HS-5 (cell line): Measurements from ENCODE around the gene HAAO.

Source experiments
- DNase-seq: peaks from one replicate; pipeline ENCODE4 v3.0.0-alpha.2; 2012; ENCODE audit warnings: low read depth

Gene HAAO

DNA sequence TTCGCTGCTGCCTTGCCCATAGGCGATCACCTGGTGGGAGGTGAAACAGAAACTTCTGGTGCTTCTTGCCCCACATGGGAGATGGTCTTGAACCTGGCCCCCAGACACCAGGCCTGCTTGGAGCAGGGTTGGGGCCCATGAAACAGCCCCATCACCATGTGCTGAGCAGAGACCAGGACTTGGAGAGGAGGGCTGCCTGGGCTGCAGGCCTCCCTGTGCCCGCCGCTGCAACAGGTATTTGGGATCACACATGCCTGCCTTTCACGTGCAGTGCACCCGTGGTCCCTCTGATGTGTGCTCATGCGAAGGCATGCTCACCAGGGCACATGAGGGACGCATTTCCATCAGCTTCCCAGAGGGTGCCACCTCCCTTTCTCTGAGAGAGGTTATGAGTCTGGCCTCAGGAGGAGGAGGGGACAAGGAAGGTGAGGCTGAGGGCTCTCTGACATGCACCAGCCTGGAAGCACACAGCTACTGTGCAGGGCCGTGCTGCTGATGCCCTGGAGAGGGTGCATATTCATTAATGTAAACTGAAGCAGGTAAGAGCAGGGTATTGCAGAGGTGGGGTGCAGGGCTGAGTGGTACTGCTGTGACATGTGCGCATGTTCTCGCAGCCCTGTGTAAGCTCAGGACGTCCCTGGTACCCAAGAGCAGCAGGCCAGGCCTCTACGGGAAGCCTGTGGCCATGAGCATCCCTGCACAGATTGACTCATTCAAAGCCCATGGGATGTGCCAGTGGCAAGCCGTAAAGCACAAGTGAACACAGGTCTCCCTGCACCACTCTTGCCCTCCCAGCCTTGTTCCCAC, 24.3 kb downstream of the HAAO start:
- DNase-seq, result no peak

DNA sequence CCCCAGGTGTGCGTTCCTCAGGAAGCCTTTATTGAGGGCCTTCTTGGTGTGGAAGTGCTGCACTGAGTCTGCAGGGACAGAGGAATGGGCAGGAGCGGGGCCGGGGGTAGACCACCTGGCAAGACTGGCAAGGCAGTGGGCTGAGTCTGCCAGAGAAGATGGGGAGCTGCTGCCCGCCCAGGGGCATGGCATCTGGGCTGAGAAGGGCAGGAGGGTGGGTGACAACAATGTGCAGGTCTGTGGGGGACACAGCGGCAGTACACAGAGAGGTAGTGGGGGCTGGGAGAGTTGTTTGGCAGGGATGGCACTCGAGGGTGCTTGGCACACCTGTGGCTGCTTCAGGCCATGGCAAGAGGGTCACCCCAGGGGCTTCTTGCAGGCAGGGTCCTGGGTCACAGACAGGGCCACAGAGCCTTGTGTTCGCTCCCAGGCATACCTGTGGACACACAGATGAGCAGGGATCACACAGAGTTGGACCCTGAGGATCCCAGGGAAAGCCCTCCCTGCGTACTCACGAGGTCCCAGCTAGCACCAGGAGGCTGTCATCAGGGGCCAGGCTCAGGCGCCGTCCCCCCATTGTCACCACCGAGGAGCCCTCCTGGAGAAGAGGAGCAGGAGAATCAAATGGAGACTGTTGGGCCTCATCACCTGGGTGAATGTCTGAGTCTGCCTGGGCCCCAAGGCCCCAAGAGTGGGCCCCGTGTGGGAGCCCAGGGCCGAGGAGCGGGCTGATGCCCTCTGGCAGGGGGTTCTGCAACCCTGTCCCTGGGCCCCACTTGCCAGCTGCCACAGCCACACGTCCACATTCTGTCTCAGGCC, 25.1 kb downstream of the HAAO start:
- no peak for DNase-seq

- no peak for DNase-seq
Observed at GRCh38 chr2:42765686-42766085, 26.7 kb downstream of the HAAO start.

GRCh38 chr2:42764901-42765300, 27.5 kb downstream of the HAAO start:
- DNase-seq, result no peak

- no peak for DNase-seq
Observed at GRCh38 chr2:42764096-42764495, 28.3 kb downstream of the HAAO start, which contains the start of gene OXER1. Gene OXER1 (minus strand): TSS chr2:42764135. CDS start chr2:42764062, 73 bp downstream.

- DNase-seq, result no peak
Observed at GRCh38 chr2:42762823-42763804, 29.3 kb downstream of the HAAO start.

GRCh38 chr2:42762155-42762554, 30.2 kb downstream of the HAAO start:
- no peak for DNase-seq

- no peak for DNase-seq
Observed at GRCh38 chr2:42761554-42761953, 30.8 kb downstream of the HAAO start.

DNA sequence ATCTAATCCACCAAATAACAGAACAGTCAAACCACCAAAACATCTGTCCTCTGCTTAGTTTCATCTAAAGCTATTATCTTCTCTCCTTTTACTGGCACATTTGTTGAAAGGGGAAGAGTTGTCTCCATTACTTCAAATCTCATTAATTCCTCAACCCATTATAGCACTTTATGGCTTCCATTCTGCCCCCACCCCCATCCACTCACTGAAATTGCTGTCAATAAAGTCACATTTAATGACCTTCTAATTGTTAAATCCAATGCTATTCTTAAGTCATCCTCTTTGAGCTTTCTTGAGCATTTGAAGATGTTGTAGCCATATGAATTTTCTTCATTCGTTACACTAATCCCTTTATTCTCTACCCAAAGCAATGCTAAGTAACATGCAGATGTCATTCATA, 33.6 kb downstream of the HAAO start:
- no peak for DNase-seq

- DNase-seq, result no peak
Observed at GRCh38 chr2:42757981-42758740, 34.2 kb downstream of the HAAO start.

GRCh38 chr2:42756966-42757513, 35.3 kb downstream of the HAAO start:
- no peak for DNase-seq

DNA sequence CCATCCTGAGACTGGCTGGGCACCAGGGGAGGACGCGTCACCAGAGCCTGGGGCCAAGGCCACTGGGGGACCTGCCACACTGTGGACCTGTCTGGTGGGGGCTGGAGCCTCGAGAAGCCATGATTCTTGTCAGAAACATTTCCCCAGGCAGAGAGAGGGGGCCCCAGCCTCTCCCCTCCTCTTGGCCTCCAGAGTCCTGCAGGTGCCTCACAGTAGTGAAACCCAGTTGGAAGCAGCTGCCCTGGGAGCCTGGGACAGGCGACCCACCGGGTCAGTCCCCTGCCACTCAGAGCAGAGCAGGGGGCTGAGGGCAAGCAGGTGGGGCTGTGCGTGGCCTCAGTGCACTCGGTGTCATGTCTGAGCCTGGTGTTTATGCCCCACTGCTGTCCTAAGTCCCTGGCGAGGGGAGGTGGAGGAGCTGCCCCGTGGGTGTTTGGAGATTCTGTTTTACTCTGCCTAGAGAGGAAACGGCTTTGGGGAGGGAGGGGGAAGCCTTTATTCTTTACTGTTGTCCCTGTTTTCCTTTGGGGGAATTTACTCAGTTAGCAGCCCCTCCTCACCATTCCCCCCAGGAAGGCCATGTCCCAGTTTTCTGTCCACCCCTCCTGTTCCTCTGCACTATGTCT, 36.1 kb downstream of the HAAO start:
- no peak for DNase-seq

GRCh38 chr2:42755191-42755880, 37.0 kb downstream of the HAAO start:
- DNase-seq, result peak; percentile 46

- no peak for DNase-seq
Observed at GRCh38 chr2:42754776-42755140, 37.6 kb downstream of the HAAO start.

DNA sequence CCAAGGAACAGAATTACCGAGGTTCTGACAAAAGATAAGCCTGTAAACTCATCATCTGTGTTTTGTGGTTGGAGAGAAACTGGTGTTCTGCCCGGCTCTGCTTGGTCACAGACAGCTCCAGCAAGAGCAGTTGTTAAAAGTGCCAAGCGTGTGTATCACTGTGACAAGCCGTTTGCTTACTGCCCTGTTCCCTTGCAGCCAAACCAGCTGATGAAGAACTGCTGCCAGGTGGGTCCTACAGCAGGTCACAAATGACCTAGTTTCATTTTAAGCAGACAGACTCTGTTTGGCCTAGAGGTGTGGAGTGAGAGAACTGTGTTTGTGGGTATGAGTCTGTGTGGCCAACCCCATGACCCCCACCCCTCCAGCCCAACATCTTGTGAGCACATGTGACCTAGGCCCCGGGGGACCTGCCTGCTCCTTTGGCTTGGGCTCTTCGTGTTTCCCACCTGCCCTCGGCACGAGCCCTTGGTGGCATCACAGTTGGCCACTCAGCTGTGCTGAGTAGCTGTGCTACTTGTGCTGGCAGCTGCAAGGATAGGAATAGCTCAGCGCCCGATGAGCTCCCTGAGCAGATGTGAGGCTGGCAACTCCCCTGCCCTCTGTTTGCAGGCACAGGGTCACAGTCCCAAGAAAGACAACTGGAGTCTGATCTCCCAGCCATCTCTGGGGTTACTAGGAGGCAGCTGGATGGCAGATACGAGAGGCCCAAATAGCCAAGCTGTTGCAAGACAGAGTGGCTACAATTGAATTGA, 38.2 kb downstream of the HAAO start:
- DNase-seq, result no peak

- DNase-seq, result no peak
Observed at GRCh38 chr2:42752816-42753813, 39.3 kb downstream of the HAAO start.

GRCh38 chr2:42752314-42752713, 40.1 kb downstream of the HAAO start:
- no peak for DNase-seq

GRCh38 chr2:42748840-42749239, 43.5 kb downstream of the HAAO start:
- no peak for DNase-seq
